NCI-H774 (cell line): ENCODE data around the gene LMO7.
"Not testable (repeated sequence)": the region's sequence is repeated elsewhere in the genome, so short reads cannot be mapped to it uniquely, and the experiment has no call there.

ENCODE experiments used
- DNase-seq: peaks from one replicate; lab custom pipeline; 2025; lab: John Stamatoyannopoulos, UW

LMO7 gene

GRCh38 chr13:75699062-75699461, 62.9 kb downstream of the LMO7 start:
- DNase-seq: no peak

GRCh38 chr13:75699717-75700116, 63.6 kb downstream of the LMO7 start:
- DNase-seq: not testable (repeated sequence)

DNA sequence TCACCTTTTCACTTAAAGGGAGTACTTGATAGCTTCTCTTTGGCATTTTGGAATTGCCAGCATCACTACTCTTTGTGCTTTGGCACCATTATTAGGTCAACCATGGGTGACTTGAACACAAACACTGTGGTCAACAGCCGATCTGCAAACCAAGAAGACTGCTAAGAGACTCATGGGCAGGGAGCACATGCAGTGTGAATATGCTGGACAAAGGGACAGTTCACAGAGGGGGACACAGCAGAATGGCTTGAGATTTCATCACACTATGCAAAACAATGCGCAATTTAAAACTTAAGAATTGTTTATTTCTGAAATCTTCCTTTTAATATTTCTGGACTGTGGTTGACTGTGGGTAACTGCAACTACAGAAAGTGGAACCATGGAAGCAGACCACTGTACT, 64.4 kb downstream of the LMO7 start:
- DNase-seq: no peak

GRCh38 chr13:75702476-75702875, 66.3 kb downstream of the LMO7 start:
- no peak for DNase-seq

DNA sequence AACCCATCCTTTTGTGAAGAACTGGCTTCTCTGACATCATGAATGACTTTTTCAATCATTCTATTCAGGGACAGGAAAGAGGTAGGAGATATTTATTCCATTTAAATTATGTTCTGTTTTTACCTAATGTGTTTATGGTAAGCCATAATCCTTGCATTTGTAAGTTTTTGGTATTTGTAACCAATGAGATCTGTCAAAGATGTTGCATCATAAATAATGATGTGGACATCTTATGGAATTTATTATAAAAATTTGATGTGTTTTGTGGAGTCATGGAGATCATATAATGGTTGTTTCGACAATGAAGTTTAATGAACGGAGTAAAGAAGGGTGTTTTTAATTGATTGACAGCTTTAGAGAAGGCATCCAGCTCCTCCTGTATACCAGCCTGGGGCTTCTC, 67.6 kb downstream of the LMO7 start:
- DNase-seq: no peak

GRCh38 chr13:75704194-75704926, 68.2 kb downstream of the LMO7 start:
- DNase-seq: no peak

GRCh38 chr13:75704927-75705288, 68.8 kb downstream of the LMO7 start:
- no peak for DNase-seq

DNA sequence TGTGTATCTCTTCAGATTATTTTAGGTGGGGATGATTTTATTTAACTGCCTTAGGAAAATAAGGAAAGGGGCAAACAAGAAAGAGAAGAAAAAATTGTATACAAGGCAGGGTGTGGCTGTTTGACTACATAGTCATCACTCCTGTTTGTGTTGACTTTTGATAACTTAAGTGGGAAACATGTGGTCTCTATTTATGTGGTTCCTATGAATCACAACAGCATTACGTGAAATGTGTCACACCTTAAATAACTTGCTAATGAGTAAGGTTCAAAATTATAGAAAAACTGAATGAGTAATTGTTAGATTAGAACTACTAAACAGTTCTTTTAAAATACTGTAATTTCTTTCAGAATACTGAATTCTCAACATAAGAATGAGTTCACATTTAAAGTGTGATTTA, 69.3 kb downstream of the LMO7 start:
- no peak for DNase-seq

- DNase-seq: no peak
Observed at GRCh38 chr13:75705908-75706307, 69.8 kb downstream of the LMO7 start.

DNA sequence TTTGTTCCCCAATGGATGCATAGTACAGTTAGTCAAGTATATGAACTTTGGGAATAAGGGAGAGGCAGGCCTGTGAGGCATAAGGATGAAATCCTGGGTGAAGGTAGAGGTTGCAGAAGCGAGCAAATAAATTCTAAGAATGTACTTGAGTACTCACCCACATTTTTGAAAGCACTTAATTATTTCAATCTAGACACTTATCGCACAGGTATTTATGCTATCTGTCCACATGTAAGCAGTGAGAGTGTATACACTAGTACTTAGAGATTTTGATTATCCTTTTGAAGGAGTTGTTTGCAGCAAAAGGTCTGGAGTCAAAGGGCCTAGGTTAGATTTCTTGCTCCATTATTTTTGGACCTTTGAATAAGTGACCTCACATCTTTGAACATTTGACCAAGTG, 77.7 kb downstream of the LMO7 start:
- DNase-seq: no peak

GRCh38 chr13:75715601-75716523, 79.7 kb downstream of the LMO7 start:
- no peak for DNase-seq

DNA sequence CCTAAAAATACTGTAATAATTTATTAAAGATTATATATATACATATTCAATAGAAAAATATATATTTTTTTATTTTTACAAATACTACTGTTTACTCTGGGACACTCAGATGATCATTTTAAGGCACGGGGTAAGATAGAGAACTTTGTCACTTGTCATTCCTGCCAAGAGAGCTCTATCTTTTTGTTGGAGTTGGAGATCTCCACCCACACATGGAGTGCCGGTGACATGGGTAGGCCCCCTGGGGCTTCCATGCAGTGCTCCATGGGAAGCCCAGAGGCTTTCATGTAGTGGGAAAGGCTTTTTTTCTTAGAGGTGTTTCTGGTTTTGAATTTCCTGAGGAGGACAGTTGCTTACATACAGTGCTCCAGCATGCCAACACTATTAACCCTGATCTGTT, 81.4 kb downstream of the LMO7 start:
- no peak for DNase-seq

DNA sequence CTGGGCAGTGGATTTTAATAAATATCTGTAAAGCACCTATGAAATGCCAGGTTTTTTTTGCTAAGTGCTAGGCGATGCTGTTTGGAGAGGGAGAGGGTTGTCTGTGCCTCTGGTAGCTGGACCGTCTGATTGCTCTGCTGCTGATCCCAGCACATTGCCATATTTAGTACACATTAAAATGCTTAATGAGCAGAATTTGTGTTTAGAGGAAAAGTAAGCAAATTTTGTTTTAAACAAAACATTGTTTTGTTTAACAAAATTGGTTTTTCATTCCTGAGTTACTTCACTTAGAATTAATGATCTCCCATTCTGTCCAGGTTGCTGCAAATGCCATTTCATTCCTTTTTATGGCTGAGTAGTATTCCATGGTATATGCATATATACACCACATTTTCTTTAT, 85.2 kb downstream of the LMO7 start:
- no peak for DNase-seq

GRCh38 chr13:75723901-75724300, 87.8 kb downstream of the LMO7 start:
- no peak for DNase-seq

DNA sequence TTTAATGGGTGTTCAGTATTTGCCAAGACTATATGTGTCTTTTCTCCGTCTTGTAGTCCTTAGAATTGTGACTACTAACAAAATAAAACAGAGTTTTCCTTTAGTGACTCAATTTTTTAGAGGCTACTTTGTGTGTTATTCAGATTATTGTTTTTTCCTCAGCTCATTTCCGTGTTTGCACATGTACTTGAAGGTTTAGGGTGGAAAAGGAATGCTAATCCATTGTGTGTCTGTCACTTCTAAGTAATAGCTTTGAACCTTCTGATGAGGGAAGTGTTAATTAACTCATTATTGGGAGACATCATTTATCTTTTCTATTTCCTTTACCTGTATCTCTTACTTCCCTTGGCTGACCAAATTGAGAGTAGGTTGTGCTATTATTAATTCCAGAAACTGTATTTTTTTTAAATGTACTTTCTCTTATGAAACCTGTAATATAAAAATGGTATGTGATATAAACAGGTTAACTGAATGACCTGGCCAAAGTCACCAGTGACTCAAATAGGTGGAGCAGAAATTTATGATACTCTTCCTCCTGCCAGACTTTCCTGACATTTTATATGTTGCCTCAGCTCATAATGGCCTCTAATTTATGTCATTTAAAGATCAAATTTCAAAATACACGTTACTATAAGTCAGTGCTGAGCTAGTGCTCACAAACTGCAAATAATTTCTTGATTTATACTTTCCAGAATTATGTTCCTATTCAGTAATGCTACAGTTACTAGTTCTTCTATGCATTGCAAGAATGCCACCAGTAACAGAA, 88.8 kb downstream of the LMO7 start:
- DNase-seq: no peak

DNA sequence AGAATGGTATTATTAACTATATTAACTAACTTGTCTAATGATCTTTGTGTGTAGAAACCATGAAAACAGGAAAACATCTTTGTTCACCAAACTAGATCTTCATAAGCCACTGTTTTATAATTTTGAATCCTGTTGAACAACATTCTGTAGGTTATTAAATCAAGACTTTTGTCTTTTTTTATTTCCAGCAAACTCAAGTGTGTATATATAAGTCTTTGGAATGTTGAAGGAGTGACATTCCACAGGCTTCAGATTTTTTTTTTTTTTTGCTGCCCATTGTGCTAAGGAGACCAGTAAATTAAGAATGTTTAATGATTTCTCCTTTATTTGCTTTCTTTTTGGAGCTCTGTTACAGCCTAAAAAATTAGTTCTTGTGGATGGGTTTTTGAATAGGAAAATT, 89.6 kb downstream of the LMO7 start:
- no peak for DNase-seq

GRCh38 chr13:75726306-75726705, 90.2 kb downstream of the LMO7 start:
- DNase-seq: no peak

DNA sequence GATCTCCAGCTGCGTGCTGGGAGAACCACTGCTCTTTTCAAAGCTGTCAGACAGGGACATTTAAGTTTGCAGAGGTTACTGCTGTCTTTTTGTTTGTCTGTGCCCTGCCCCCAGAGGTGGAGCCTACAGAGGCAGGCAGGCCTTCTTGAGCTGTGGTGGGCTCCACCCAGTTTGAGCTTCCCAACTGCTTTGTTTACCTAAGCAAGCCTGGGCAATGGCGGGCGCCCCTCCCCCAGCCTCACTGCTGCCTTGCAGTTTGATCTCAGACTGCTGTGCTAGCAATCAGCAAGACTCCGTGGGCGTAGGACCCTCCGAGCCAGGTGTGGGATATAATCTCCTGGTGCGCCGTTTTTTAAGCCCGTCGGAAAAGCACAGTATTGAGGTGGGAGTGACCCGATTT, 97.0 kb downstream of the LMO7 start:
- not testable (repeated sequence) for DNase-seq

GRCh38 chr13:75736173-75736572, 100.0 kb downstream of the LMO7 start:
- DNase-seq: no peak

DNA sequence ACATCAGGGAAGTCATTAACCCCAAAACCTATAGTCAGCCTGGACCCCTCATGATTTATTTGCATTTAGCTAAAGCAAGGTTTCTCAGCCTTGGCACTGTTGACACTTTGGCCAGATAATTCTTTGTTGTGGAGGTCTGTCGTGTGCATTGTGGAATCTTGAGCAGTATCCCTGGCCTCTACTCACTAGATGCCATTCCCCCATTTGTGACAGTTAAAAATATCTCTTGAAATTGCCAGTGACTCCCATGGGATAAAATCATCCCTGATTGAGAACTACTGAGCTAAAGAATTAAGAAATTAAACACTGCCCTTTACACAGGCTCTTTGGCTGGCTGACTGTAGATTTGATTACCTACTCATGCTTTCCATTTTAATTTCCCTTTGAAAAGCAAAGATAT, 102.7 kb downstream of the LMO7 start:
- DNase-seq: no peak

- no peak for DNase-seq
Observed at GRCh38 chr13:75739244-75739868, 103.2 kb downstream of the LMO7 start.

DNA sequence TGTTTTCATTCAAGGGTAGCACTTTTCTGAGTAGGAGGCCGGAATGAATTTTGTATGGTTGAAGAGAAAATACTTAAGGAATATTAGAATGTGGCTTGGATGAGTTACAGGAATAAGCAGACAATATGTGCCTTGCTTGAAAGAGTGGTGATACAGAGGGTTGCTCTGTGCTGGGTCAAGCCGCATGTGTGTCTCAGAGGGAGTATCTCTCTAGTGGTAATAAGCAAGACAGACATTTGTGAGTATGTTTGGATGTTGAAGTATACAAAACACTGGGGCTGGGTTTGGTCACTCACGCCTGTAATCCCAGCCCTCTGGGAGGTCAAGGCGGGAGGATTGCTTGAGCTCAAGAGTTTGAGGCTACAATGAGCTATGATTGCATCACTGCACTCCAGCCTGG, 103.9 kb downstream of the LMO7 start:
- no peak for DNase-seq
